Measurements from ENCODE around the gene SRXN1. TPM values are rescaled to one million over a fixed set of nuclear protein-coding genes. Genes with fewer than 3 reads are reported as not detected.

SRXN1 gene
- total and polyA plus RNA-seq, 4 experiments from 2014 or later, result 6.9 to 17.2 (median 8.9) TPM

- Histone ChIP-seq H3K4me3 (ENCODE audit: low read length in 2 of 2) (no peak overlapping the region), H3K27me3 (ENCODE audit: insufficient read depth, low read length) (no peaks in the 10 kb centered on the region), H3K4me1 (ENCODE audit: insufficient read depth, low read length) (no peaks in the 10 kb centered on the region), H3K27ac (ENCODE audit: low read depth, low read length) (no peak overlapping the region), H3K36me3 (ENCODE audit: insufficient read depth, low read length) (no peaks in the 10 kb centered on the region), H3K9me3 (ENCODE audit: control insufficient read depth in 1 of 2, low read length in 2 of 2) (no peaks in the 10 kb centered on the region)
- ChIA-PET POLR2A (ENCODE audit: partially characterized antibody) (no interaction called here), CTCF (ENCODE audit: partially characterized antibody) (no interaction called here)
- H3K27me3 Mint-ChIP-seq, result peaks cover 20 to 34% of the 10 kb centered on the region in 2 donors
- no peak for DNase-seq
- intact Hi-C loops (cut with micrococcal nuclease), result no loop called here
- H3K4me3 Mint-ChIP-seq, result no peak overlapping the region
- no peak overlapping the region for H3K27ac Mint-ChIP-seq
- H3K9me3 Mint-ChIP-seq, result peaks cover 0 to 1% (median 0%) of the 10 kb centered on the region in 8 donors
- no peaks in the 10 kb centered on the region for H3K36me3 Mint-ChIP-seq
- no peaks in the 10 kb centered on the region for H3K4me1 Mint-ChIP-seq
Measured at GRCh38 chr20:684676-685319, 31.8 kb upstream of the SRXN1 start.

- H3K4me1 Mint-ChIP-seq, result no peaks in the 10 kb centered on the region
- ChIA-PET POLR2A (ENCODE audit: partially characterized antibody) (no interaction called here), CTCF (ENCODE audit: partially characterized antibody) (interaction anchor here (0.9 kb wide), 1 partner anchor 15 kb away, joined by 4 read pairs; no protein-coding TSS in a partner anchor)
- H3K9me3 Mint-ChIP-seq, result peaks cover 0 to 1% (median 0%) of the 10 kb centered on the region in 8 donors
- H3K4me3 ChIP-seq (ENCODE audit: low read length in 2 of 2), result no peak overlapping the region
- no peaks in the 10 kb centered on the region for H3K36me3 Mint-ChIP-seq
- no peaks in the 10 kb centered on the region for H3K9me3 ChIP-seq (ENCODE audit: control insufficient read depth in 1 of 2, low read length in 2 of 2)
- H3K27me3 ChIP-seq (ENCODE audit: insufficient read depth, low read length), result peaks cover 9% of the 10 kb centered on the region
- H3K27ac ChIP-seq (ENCODE audit: low read depth, low read length), result no peak overlapping the region
- H3K4me1 ChIP-seq (ENCODE audit: insufficient read depth, low read length), result no peaks in the 10 kb centered on the region
- no peaks in the 10 kb centered on the region for H3K36me3 ChIP-seq (ENCODE audit: insufficient read depth, low read length)
- no peak overlapping the region for H3K27ac Mint-ChIP-seq
- no peak for DNase-seq
- intact Hi-C loops (cut with micrococcal nuclease), result no loop called here
- peaks cover 34 to 40% of the 10 kb centered on the region in 2 donors for H3K27me3 Mint-ChIP-seq
- no peak overlapping the region for H3K4me3 Mint-ChIP-seq
Measured at GRCh38 chr20:682123-682522, 29.1 kb upstream of the SRXN1 start.

DNA sequence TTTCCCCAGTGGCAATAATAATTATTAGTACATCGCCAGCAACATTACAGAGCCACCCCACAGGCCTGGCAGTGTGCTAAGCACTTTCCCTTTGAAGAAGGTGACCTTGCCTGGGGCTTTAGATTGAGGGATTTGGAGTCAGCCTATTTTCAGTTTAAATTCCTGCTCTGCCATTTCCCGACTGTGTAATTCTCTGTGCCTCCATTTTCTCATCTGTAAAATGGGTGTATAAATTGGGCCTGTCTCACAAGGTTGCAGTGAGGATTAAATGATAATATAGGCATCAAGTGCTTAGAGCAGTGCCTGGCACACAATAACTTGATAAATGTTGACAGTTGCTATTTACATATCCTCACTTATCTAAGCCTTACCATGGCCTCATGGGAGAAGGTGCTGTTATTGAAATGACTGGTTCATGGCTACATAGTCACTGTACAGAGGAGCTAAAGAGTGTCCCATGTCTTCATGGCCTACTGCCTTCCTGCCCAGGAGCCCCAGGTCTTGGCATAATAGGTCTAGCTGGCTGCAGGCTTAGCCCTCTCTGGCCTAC lies 27.7 kb upstream of the SRXN1 start:
- H3K27me3 Mint-ChIP-seq, result peaks cover 39 to 48% of the 10 kb centered on the region in 2 donors

GRCh38 chr20:677957-678356 lies 25.0 kb upstream of the SRXN1 start:
- Histone ChIP-seq H3K4me1 (ENCODE audit: insufficient read depth, low read length) (peaks cover 14% of the 10 kb centered on the region), H3K4me3 (ENCODE audit: low read length in 2 of 2) (no peak overlapping the region), H3K27ac (ENCODE audit: low read depth, low read length) (no peak overlapping the region), H3K27me3 (ENCODE audit: insufficient read depth, low read length) (peaks cover 44% of the 10 kb centered on the region), H3K36me3 (ENCODE audit: insufficient read depth, low read length) (no peaks in the 10 kb centered on the region), H3K9me3 (ENCODE audit: control insufficient read depth in 1 of 2, low read length in 2 of 2) (no peaks in the 10 kb centered on the region)
- POLR2A ChIA-PET (ENCODE audit: partially characterized antibody), result no interaction called here
- no peak overlapping the region for H3K4me3 Mint-ChIP-seq
- peaks cover 3 to 6% (median 5%) of the 10 kb centered on the region in 4 donors for H3K4me1 Mint-ChIP-seq
- H3K27me3 Mint-ChIP-seq, result peaks cover 46 to 63% of the 10 kb centered on the region in 2 donors
- CTCF ChIA-PET (ENCODE audit: partially characterized antibody), result interaction anchor here (1.3 to 1.7 kb wide), 3 partner anchors 11 to 61 kb away, joined by 4 to 8 read pairs (median 5); no protein-coding TSS in a partner anchor
- H3K36me3 Mint-ChIP-seq, result no peaks in the 10 kb centered on the region
- no peak for DNase-seq
- H3K27ac Mint-ChIP-seq, result no peak overlapping the region
- intact Hi-C loops (cut with micrococcal nuclease), result no loop called here
- peaks cover 0 to 5% (median 0%) of the 10 kb centered on the region in 8 donors for H3K9me3 Mint-ChIP-seq

More for the DNA sequence above, 27.7 kb upstream of the SRXN1 start:
- H3K27ac ChIP-seq (ENCODE audit: low read depth, low read length), result no peak overlapping the region
- peaks cover 0 to 5% (median under 1%) of the 10 kb centered on the region in 8 donors for H3K9me3 Mint-ChIP-seq
- H3K9me3 ChIP-seq (ENCODE audit: control insufficient read depth in 1 of 2, low read length in 2 of 2), result no peaks in the 10 kb centered on the region
- no peaks in the 10 kb centered on the region for H3K36me3 Mint-ChIP-seq
- intact Hi-C loops (cut with micrococcal nuclease), result no loop called here
- peaks cover 22% of the 10 kb centered on the region for H3K27me3 ChIP-seq (ENCODE audit: insufficient read depth, low read length)
- no peak overlapping the region for H3K27ac Mint-ChIP-seq
- POLR2A ChIA-PET (ENCODE audit: partially characterized antibody), result no interaction called here
- H3K36me3 ChIP-seq (ENCODE audit: insufficient read depth, low read length), result no peaks in the 10 kb centered on the region
- DNase-seq, result no peak
- no peak overlapping the region for H3K4me3 Mint-ChIP-seq
- H3K4me1 Mint-ChIP-seq, result peaks cover 3 to 6% (median 4%) of the 10 kb centered on the region in 4 donors
- H3K4me3 ChIP-seq (ENCODE audit: low read length in 2 of 2), result no peak overlapping the region
- CTCF ChIA-PET (ENCODE audit: partially characterized antibody), result no interaction called here
- peaks cover 12% of the 10 kb centered on the region for H3K4me1 ChIP-seq (ENCODE audit: insufficient read depth, low read length)

GRCh38 chr20:676967-677366 lies 24.0 kb upstream of the SRXN1 start:
- Histone ChIP-seq H3K4me1 (ENCODE audit: insufficient read depth, low read length) (peaks cover 14% of the 10 kb centered on the region), H3K9me3 (ENCODE audit: control insufficient read depth in 1 of 2, low read length in 2 of 2) (no peaks in the 10 kb centered on the region), H3K27me3 (ENCODE audit: insufficient read depth, low read length) (peaks cover 45% of the 10 kb centered on the region), H3K36me3 (ENCODE audit: insufficient read depth, low read length) (no peaks in the 10 kb centered on the region), H3K4me3 (ENCODE audit: low read length in 2 of 2) (no peak overlapping the region), H3K27ac (ENCODE audit: low read depth, low read length) (no peak overlapping the region)
- intact Hi-C loops (cut with micrococcal nuclease), result no loop called here
- Mint-ChIP-seq H3K4me1 (peaks cover 5 to 9% (median 5%) of the 10 kb centered on the region in 4 donors), H3K27me3 (peaks cover 52 to 66% of the 10 kb centered on the region in 2 donors), H3K36me3 (no peaks in the 10 kb centered on the region), H3K4me3 (no peak overlapping the region), H3K9me3 (peaks cover 0 to 5% (median 0%) of the 10 kb centered on the region in 8 donors), H3K27ac (no peak overlapping the region)
- POLR2A ChIA-PET (ENCODE audit: partially characterized antibody), result no interaction called here
- CTCF ChIA-PET (ENCODE audit: partially characterized antibody), result interaction anchor here (1.6 kb wide), 1 partner anchor 10 kb away, joined by 5 read pairs; no protein-coding TSS in a partner anchor
- DNase-seq, result no peak

DNA sequence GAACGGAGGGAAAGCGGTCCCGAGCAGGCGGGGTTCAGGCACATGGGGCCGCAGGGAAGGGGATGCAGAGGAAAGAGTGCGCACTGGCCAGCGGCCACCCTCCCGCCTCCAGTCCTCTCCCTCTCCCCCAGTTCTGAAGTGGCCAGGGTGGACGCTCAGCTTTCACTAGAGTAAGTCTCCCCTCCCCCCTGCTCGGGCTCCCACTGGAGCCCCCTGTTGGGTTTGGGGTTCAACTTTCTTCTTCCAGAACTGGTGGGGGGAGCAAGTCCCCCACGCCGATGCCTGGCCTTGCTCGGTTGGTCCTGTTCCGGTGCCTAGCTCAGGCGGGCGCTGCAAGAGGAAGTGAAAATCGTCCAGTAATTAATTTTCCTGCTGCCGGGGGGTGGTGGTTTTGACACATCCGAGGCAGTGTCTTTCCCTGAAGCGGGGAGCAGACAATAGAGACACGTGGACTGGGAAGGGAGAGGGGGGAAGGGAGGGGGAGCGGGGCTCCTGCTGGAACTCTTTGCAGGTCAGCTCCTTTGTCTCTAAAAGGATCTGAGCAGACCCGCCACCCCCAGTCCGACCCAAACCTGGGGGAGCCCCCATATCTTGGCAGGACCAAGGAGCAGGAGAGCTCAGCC lies 23.4 kb upstream of the SRXN1 start:
- no peak overlapping the region for H3K27ac ChIP-seq (ENCODE audit: low read depth, low read length)
- CTCF ChIA-PET (ENCODE audit: partially characterized antibody), result interaction anchor here (1.6 kb wide), 1 partner anchor 9 kb away, joined by 5 read pairs; no protein-coding TSS in a partner anchor
- Mint-ChIP-seq H3K27me3 (peaks cover 56 to 67% of the 10 kb centered on the region in 2 donors), H3K4me3 (peak overlapping the region in 2 of 8 donors; percentile 9 to 72), H3K9me3 (peaks cover 0 to 5% (median 0%) of the 10 kb centered on the region in 8 donors), H3K27ac (no peak overlapping the region), H3K36me3 (no peaks in the 10 kb centered on the region), H3K4me1 (peaks cover 5 to 14% (median 6%) of the 10 kb centered on the region in 4 donors)
- no peaks in the 10 kb centered on the region for H3K9me3 ChIP-seq (ENCODE audit: control insufficient read depth in 1 of 2, low read length in 2 of 2)
- H3K27me3 ChIP-seq (ENCODE audit: insufficient read depth, low read length), result peaks cover 45% of the 10 kb centered on the region
- POLR2A ChIA-PET (ENCODE audit: partially characterized antibody), result no interaction called here
- no peaks in the 10 kb centered on the region for H3K36me3 ChIP-seq (ENCODE audit: insufficient read depth, low read length)
- no peak for DNase-seq
- H3K4me1 ChIP-seq (ENCODE audit: insufficient read depth, low read length), result peaks cover 14% of the 10 kb centered on the region
- no peak overlapping the region for H3K4me3 ChIP-seq (ENCODE audit: low read length in 2 of 2)
- intact Hi-C loops (cut with micrococcal nuclease), result no loop called here

Measured in CD4-positive, alpha-beta memory T cell (primary cell).